Parathyroid adenoma (tissue), 2 donors: ENCODE measurements around the gene BANP.
"Not testable (repeated sequence)": the region's sequence is repeated elsewhere in the genome, so short reads cannot be mapped to it uniquely, and the experiment has no call there.

Source experiments
- H2AFZ ChIP-seq: fragments of 300-600 bp; sonication (generic); one replicate; pipeline ENCODE4 v1.7.0; 2017; ENCODE audit warnings: antibody characterized with exemption, mild to moderate bottlenecking
- H3K27ac ChIP-seq: fragments of 300-600 bp; sonication (generic); one replicate; pipeline ENCODE4 v1.7.0; 2017
- H3K27me3 ChIP-seq: fragments of 300-600 bp; sonication (generic); one replicate; pipeline ENCODE4 v1.7.0; 2017; ENCODE audit warnings: low read length; ENCODE audit not compliant: control insufficient read depth, insufficient read depth
- H3K36me3 ChIP-seq: fragments of 300-600 bp; sonication (generic); one replicate; pipeline ENCODE4 v1.7.0; 2017; ENCODE audit warnings: low read length; ENCODE audit not compliant: control insufficient read depth, insufficient read depth
- H3K4me1 ChIP-seq: fragments of 300-600 bp; sonication (generic); one replicate; pipeline ENCODE4 v1.7.0; 2017; ENCODE audit warnings: control low read depth
- H3K4me2 ChIP-seq: fragments of 300-600 bp; sonication (generic); one replicate; pipeline ENCODE4 v1.7.0; 2017; ENCODE audit warnings: low read length
- H3K4me3 ChIP-seq: fragments of 300-600 bp; sonication (generic); one replicate; pipeline ENCODE4 v1.7.0; 2017; ENCODE audit warnings: low read depth, low read length
- H3K79me2 ChIP-seq: fragments of 300-600 bp; sonication (generic); one replicate; pipeline ENCODE4 v1.7.0; 2017; ENCODE audit warnings: control low read depth
- H3K9ac ChIP-seq: fragments of 300-600 bp; sonication (generic); one replicate; pipeline ENCODE4 v1.7.0; 2017; ENCODE audit warnings: mild to moderate bottlenecking
- H3K9me3 ChIP-seq: fragments of 300-600 bp; sonication (generic); one replicate; pipeline ENCODE4 v1.7.0; 2017; ENCODE audit warnings: low read length; ENCODE audit not compliant: control insufficient read depth
- CTCF ChIP-seq: fragments of 300-600 bp; sonication (generic); IDR thresholded peaks from one replicate; pipeline ENCODE4 v1.7.0; 2017; ENCODE audit warnings: antibody characterized with exemption, mild to moderate bottlenecking
- donor health status: primary hyperparathyroidism.

BANP gene

GRCh38 chr16:88025828-88026555, 74.8 kb downstream of the BANP start:
- H2AFZ ChIP-seq, H3K79me2 ChIP-seq, H3K36me3 ChIP-seq, H3K4me3 ChIP-seq, H3K9me3 ChIP-seq, H3K4me2 ChIP-seq, H3K4me1 ChIP-seq, H3K27ac ChIP-seq, H3K27me3 ChIP-seq, H3K9ac ChIP-seq: not testable (repeated sequence)

- Histone ChIP-seq H2AFZ (no peak overlapping the region), H3K4me3 (no peak overlapping the region), H3K9ac (no peak overlapping the region), H3K4me2 (no peak overlapping the region), H3K9me3 (no peaks in the 10 kb centered on the region), H3K36me3 (no peaks in the 10 kb centered on the region), H3K27ac (no peak overlapping the region), H3K27me3 (no peaks in the 10 kb centered on the region), H3K79me2 (peaks cover 4% of the 10 kb centered on the region), H3K4me1 (no peaks in the 10 kb centered on the region)
- TF ChIP-seq CTCF = no peak
Observed at GRCh38 chr16:88026964-88027938, 76.0 kb downstream of the BANP start.

- H2AFZ ChIP-seq, H3K27ac ChIP-seq, H3K79me2 ChIP-seq: not testable (repeated sequence)
Observed at GRCh38 chr16:88028177-88028930, 77.1 kb downstream of the BANP start.

GRCh38 chr16:88030498-88030897, 79.3 kb downstream of the BANP start:
- H3K27ac ChIP-seq = no peak overlapping the region
- no peaks in the 10 kb centered on the region for H3K9me3 ChIP-seq
- no peak overlapping the region for H3K4me2 ChIP-seq
- no peak overlapping the region for H3K9ac ChIP-seq
- no peak overlapping the region for H3K4me3 ChIP-seq
- H3K36me3 ChIP-seq = no peaks in the 10 kb centered on the region
- H3K79me2 ChIP-seq = peaks cover 4% of the 10 kb centered on the region
- H2AFZ ChIP-seq = no peak overlapping the region
- no peaks in the 10 kb centered on the region for H3K27me3 ChIP-seq
- no peaks in the 10 kb centered on the region for H3K4me1 ChIP-seq
- no peak for TF ChIP-seq CTCF

More at GRCh38 chr16:88028177-88028930, 77.1 kb downstream of the BANP start:
- H3K9me3 ChIP-seq, H3K4me1 ChIP-seq, H3K4me2 ChIP-seq, H3K36me3 ChIP-seq, H3K4me3 ChIP-seq, H3K9ac ChIP-seq, H3K27me3 ChIP-seq: not testable (repeated sequence)

- not testable (repeated sequence) for H3K79me2 ChIP-seq, H3K4me3 ChIP-seq, H3K9me3 ChIP-seq, H3K4me2 ChIP-seq, H3K9ac ChIP-seq, H3K36me3 ChIP-seq, H3K27me3 ChIP-seq, H3K4me1 ChIP-seq, H2AFZ ChIP-seq, H3K27ac ChIP-seq
Observed at GRCh38 chr16:88030961-88031360, 79.7 kb downstream of the BANP start.

- not testable (repeated sequence) for H3K27me3 ChIP-seq, H2AFZ ChIP-seq, H3K4me2 ChIP-seq, H3K4me1 ChIP-seq, H3K9me3 ChIP-seq, H3K9ac ChIP-seq, H3K27ac ChIP-seq, H3K4me3 ChIP-seq, H3K79me2 ChIP-seq, H3K36me3 ChIP-seq
Observed at GRCh38 chr16:88033003-88033740, 81.9 kb downstream of the BANP start.
